HEK293 (cell line): ENCODE measurements around the gene FOXP1.

ENCODE experiments used
- TCF7L2 ChIP-seq: IDR thresholded peaks from 2 replicates; pipeline ENCODE4 v1.6.1; 2011; ENCODE audit warnings: low read depth, mild to moderate bottlenecking, inconsistent platforms, low read length, moderate library complexity, borderline replicate concordance
- TF ChIP-seq, protein P1 (sequence below): fragments of 450-650 bp; formaldehyde crosslinking; IDR thresholded peaks from 2 replicates; pipeline ENCODE4 v1.5.1; 2016; ENCODE audit warnings: missing biosample characterization, missing genetic modification characterization
- TF ChIP-seq, protein P2 (sequence below): fragments of 450-650 bp; formaldehyde crosslinking; IDR thresholded peaks from 2 replicates; pipeline ENCODE4 v1.5.1; 2016; ENCODE audit warnings: missing biosample characterization, missing genetic modification characterization

GRCh38 chr3:71372911-71373637, 210.5 kb downstream of the FOXP1 start:
- no peak for TF ChIP-seq TCF7L2
- TF ChIP-seq, protein P1, sequence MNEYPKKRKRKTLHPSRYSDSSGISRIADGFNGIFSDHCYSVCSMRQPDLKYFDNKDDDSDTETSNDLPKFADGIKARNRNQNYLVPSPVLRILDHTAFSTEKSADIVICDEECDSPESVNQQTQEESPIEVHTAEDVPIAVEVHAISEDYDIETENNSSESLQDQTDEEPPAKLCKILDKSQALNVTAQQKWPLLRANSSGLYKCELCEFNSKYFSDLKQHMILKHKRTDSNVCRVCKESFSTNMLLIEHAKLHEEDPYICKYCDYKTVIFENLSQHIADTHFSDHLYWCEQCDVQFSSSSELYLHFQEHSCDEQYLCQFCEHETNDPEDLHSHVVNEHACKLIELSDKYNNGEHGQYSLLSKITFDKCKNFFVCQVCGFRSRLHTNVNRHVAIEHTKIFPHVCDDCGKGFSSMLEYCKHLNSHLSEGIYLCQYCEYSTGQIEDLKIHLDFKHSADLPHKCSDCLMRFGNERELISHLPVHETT (tag by site-specific recombination) = no peak
- TF ChIP-seq, protein P2, sequence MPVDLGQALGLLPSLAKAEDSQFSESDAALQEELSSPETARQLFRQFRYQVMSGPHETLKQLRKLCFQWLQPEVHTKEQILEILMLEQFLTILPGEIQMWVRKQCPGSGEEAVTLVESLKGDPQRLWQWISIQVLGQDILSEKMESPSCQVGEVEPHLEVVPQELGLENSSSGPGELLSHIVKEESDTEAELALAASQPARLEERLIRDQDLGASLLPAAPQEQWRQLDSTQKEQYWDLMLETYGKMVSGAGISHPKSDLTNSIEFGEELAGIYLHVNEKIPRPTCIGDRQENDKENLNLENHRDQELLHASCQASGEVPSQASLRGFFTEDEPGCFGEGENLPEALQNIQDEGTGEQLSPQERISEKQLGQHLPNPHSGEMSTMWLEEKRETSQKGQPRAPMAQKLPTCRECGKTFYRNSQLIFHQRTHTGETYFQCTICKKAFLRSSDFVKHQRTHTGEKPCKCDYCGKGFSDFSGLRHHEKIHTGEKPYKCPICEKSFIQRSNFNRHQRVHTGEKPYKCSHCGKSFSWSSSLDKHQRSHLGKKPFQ (tag by site-specific recombination) = no peak
